Fibroblast of villous mesenchyme (primary cell): ENCODE results near the gene AKAP13. TPM values are rescaled to one million over a fixed set of nuclear protein-coding genes. Genes with fewer than 3 reads are reported as not detected.
"Not testable (repeated sequence)": the region's sequence is repeated elsewhere in the genome, so short reads cannot be mapped to it uniquely, and the experiment has no call there.

Experiments used
- DNase-seq: peaks from one replicate; pipeline ENCODE4 v3.0.0-alpha.2; 2010; ENCODE audit warnings: low read depth
- H3K4me3 ChIP-seq: 2 replicates; pipeline ENCODE4 v1.5.1; 2011; ENCODE audit warnings: low read depth, mild to moderate bottlenecking, low read length
- total RNA-seq: library from RNA; depleted of rRNA; stranded (reverse); fragments of >200 nt; gene quantifications from 2 replicates; pipeline ENCODE4 v1.2.3, GENCODE V29; 2012
- TF ChIP-seq, protein P1 (sequence below): IDR thresholded peaks from 2 replicates; pipeline ENCODE4 v1.5.1; 2012; ENCODE audit warnings: low read depth, mild to moderate bottlenecking, low read length; ENCODE audit not compliant: insufficient read depth

AKAP13 gene
- total RNA-seq, 1 donor, result 164 TPM

DNA sequence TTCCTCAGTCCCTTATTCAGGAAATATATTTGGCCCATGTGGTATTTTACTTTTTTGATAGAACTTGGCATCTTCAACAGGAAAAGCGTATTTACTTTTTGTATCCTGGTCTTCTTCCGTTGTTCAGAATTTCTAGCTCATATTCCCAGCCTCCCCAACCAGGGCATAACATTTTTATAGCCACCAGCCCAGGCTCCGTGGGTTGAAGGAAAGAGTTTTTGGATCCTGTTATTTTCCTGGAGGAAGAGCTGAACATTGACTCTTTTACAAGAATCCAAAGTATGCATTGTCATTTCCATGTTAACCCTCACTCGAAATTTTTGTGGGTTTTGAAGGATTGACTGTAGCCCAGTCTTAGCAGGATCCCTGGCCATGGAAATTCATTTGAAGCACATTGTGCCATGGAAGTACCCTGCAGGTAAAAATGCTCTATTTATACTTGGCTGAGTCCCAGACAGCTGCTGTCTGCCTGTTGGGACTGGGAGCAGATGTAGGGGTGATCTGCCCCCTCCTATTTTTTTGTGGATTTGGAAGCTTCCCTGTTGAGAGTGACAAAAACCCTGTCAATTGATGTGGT, 98.8 kb downstream of the AKAP13 start:
- TF ChIP-seq, protein P1, sequence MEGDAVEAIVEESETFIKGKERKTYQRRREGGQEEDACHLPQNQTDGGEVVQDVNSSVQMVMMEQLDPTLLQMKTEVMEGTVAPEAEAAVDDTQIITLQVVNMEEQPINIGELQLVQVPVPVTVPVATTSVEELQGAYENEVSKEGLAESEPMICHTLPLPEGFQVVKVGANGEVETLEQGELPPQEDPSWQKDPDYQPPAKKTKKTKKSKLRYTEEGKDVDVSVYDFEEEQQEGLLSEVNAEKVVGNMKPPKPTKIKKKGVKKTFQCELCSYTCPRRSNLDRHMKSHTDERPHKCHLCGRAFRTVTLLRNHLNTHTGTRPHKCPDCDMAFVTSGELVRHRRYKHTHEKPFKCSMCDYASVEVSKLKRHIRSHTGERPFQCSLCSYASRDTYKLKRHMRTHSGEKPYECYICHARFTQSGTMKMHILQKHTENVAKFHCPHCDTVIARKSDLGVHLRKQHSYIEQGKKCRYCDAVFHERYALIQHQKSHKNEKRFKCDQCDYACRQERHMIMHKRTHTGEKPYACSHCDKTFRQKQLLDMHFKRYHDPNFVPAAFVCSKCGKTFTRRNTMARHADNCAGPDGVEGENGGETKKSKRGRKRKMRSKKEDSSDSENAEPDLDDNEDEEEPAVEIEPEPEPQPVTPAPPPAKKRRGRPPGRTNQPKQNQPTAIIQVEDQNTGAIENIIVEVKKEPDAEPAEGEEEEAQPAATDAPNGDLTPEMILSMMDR, result no peak
- peak; percentile 60 for DNase-seq
- H3K4me3 ChIP-seq, result no peak overlapping the region

DNA sequence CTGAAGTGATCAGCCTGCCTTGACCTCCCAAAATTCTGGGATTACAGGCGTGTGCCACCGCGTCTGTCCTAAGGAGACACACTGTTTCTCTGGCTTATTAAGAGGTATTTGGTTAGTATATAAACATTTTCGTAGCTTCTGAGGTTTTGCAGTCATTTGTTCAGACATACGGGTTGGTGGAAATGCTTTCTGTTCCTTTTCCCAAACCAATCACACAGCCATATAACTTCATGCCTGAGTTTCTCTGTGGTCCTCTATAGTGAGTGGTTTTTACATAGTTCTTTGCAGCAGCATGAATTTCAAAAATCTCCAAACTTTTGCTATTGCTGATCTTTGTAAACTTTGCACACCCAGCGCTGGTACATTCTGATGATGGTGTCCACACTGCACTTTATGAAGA, 100.5 kb downstream of the AKAP13 start:
- no peak for DNase-seq
- TF ChIP-seq, protein P1, result no peak
- H3K4me3 ChIP-seq, result no peak overlapping the region

DNA sequence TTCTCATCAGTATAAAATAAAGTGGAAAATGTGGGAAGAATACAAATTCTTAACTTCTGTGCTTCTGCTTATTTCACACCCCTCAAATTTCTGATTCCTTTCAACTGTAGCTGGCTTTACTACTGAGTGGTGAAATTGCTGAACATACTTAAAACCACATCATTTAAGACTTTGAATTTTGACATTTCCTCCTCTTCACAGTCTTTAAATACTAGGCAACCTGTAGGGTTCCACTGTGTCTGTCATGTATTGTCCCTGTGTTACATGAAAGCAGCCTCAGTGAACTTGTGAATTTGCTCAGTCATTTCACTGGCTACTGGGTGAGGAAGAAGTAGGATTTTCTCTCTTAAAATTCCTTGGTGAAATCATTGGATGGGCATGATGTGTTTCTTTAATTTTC, 101.1 kb downstream of the AKAP13 start:
- not testable (repeated sequence) for H3K4me3 ChIP-seq, DNase-seq

DNA sequence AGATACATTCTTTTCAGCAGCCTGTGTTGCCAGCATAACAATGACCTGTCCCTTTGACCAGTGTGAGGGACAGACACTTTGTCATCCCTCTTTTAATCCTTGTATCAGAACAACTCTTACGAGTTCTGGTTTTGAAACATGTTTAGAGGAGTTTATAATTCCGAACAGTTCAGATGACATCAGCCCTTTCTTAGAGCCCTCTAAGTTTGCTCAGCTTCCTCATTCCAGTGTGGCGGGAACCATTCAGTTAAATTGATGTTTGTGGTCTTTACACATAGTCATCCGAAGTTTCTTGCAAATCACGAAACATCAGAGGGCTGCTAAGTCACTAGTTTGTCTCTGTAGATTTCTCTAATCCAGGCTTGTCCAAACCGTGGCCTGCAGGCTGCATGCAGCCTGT, 102.5 kb downstream of the AKAP13 start:
- DNase-seq, result peak; percentile 93
- no peak overlapping the region for H3K4me3 ChIP-seq
- TF ChIP-seq, protein P1, result no peak

DNA sequence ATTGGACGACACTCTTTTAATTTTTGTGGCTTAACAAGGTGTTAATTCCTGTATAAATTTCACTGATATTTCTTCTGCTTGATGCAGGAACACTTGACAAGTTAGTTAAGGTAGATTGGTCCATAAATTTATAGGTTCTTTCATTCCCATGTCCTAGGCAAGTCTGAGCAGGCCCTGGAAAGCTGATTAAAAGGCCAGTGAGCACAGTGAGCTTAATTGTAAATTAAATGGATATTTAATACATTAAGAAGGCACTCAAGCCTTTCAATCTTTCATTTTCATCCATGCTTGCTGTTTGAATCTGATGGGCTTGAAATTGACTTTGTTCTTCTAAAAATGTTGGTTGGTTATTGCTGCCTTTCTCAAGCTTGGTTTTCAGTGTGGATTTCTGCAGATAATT, 103.6 kb downstream of the AKAP13 start:
- not testable (repeated sequence) for DNase-seq, H3K4me3 ChIP-seq

DNA sequence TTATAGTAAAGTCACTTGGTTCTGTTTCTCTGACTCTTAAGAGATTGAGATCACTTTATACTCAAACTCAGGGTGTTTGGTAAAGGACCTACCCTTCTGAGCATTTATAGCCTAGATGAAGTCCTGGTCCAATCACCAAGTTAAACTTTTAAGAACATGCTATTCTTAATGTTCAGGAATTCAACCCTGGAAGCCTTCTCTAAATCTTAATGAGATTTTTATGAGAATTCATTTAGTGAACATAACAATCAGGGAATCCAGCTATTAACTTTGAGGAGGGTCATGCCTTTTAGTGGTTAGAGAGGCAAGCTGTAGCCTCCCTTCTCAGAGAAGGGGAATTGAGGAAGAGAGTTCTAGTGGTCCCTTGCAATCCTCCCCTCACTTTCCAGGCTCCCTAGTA, 104.5 kb downstream of the AKAP13 start:
- not testable (repeated sequence) for H3K4me3 ChIP-seq
- peak; percentile 44 for DNase-seq

DNA sequence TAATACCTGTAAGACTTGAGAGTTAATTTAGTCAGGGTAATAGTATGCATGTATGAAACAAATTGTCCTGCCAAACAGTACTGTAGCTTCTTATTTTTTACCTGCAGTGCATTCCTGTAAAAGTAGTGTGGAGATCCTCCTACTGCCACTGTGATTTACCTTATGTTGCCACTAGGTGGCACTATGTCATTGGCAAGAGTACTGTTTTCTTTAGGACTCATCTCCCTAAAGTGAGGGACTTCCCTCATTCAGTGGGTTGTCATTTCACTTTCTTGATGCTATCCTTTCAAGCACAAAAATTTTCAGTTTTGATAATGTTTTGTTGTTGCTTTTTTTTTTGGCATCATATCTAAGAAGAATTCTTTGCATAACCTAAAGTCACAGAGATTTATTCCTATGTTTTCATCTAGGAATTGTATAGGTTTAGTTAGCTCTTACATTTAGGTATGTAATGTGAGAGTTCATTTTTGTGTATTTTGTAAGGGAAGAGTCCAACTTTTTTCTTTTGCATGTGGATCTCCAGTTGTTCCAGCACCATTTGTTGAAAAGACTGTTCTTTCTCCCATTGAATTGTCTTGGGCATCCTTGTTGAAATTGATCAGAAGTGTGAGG, 105.7 kb downstream of the AKAP13 start:
- H3K4me3 ChIP-seq, result no peak overlapping the region
- TF ChIP-seq, protein P1, result peak; percentile 78
- DNase-seq, result peak; percentile 72

DNA sequence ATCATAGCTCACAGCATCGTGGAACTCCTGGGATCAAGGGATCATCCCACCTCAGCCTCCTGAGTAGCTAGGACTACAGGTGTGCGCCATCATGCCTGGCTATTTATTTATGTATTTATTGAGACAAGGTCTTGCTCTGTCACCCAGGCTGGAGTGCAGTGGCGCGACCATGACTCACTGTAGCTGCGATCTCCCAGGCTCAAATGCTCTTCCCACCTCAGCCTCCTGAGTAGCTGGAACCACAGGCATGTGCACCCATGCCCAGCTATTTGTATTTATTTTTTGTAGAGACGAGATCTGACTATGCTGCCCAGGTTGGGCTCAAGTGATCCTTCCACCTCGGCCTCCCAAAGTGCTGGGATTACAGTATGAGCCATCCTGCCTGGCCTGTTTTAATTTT, 107.4 kb downstream of the AKAP13 start:
- DNase-seq, H3K4me3 ChIP-seq: not testable (repeated sequence)

DNA sequence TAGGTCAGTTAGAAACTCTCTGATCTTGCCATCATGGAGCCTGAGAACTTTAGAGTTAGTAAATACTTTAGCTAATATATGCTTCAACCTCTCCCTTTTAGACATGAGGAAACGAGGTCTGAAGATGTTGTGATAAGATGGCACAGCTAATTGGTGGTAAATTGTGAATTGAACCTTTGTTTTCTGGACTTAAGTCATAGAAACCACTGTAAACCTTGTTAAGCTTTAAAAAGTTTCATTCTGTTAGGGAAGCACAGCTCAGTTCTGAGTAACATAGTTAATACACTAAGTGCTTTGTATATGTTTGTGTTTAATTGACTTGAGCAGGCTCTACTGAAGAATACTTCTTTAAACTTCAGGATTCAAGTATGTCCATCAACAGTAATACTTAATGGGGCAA, 108.6 kb downstream of the AKAP13 start:
- TF ChIP-seq, protein P1, result no peak
- H3K4me3 ChIP-seq, result no peak overlapping the region
- DNase-seq, result no peak
